Fibroblast of villous mesenchyme (primary cell): ENCODE data around the gene PITX1. TPM values are rescaled to one million over a fixed set of nuclear protein-coding genes. Genes with fewer than 3 reads are reported as not detected.

Experiments used
- DNase-seq: peaks from one replicate; pipeline ENCODE4 v3.0.0-alpha.2; 2010; ENCODE audit warnings: low read depth
- H3K4me3 ChIP-seq: 2 replicates; pipeline ENCODE4 v1.5.1; 2011; ENCODE audit warnings: low read depth, mild to moderate bottlenecking, low read length
- total RNA-seq: library from RNA; depleted of rRNA; stranded (reverse); fragments of >200 nt; gene quantifications from 2 replicates; pipeline ENCODE4 v1.2.3, GENCODE V29; 2012
- TF ChIP-seq, protein P1 (sequence below): IDR thresholded peaks from 2 replicates; pipeline ENCODE4 v1.5.1; 2012; ENCODE audit warnings: low read depth, mild to moderate bottlenecking, low read length; ENCODE audit not compliant: insufficient read depth

The PITX1 gene
- total RNA-seq, 1 donor: 19.9 TPM

DNA sequence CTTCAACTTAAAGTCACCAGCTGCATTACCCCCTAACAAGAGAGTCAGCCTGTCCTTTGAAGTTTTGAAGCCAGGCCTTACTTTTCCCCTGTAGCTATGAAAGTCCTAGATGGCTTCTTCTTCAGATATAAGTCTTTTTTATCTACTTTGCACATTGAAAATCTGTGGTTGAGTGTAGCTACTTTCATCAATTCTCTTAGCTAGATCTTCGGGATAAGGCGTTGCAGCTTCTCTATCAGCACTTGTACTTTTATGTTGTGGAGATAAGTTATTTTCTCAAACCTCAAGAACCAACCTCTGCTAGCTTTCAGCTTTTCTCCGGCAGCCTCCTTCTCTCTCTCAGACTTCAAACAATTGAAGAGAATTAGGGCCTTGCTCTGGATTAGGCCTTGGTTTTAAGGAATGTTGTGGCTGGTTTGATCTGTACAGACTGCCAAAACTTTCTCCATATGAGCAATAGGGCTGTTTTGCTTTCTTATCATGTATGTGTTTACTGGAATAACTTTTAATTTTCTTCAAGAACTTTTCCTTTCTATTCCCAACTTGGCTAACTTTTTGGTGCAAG, 44.7 kb downstream of the PITX1 start:
- TF ChIP-seq, protein P1, sequence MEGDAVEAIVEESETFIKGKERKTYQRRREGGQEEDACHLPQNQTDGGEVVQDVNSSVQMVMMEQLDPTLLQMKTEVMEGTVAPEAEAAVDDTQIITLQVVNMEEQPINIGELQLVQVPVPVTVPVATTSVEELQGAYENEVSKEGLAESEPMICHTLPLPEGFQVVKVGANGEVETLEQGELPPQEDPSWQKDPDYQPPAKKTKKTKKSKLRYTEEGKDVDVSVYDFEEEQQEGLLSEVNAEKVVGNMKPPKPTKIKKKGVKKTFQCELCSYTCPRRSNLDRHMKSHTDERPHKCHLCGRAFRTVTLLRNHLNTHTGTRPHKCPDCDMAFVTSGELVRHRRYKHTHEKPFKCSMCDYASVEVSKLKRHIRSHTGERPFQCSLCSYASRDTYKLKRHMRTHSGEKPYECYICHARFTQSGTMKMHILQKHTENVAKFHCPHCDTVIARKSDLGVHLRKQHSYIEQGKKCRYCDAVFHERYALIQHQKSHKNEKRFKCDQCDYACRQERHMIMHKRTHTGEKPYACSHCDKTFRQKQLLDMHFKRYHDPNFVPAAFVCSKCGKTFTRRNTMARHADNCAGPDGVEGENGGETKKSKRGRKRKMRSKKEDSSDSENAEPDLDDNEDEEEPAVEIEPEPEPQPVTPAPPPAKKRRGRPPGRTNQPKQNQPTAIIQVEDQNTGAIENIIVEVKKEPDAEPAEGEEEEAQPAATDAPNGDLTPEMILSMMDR: no peak
- DNase-seq: peak; percentile 61
- no peak overlapping the region for H3K4me3 ChIP-seq

DNA sequence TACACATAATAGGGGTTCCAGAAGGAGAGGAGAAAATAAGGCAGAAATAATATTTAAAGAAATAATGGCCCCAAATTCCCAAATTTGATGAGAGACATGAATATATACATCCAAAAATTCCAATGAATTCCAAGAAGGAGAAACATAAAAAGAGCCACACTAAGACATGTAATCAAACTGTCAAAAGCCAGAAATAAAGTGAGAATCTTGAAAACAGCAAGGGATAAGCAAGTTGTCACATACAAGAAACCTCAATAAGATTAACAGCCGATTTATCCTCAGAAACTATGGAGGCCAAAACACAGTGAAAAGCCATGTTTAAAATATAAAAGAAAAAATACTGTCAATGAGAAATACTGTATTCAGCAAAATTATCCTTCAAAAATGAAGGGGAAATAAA, 51.8 kb downstream of the PITX1 start:
- TF ChIP-seq, protein P1: no peak
- DNase-seq: no peak
- H3K4me3 ChIP-seq: no peak overlapping the region

- TF ChIP-seq, protein P1: no peak
- H3K4me3 ChIP-seq: no peak overlapping the region
- no peak for DNase-seq
Observed at GRCh38 chr5:134979416-134979815, 54.6 kb downstream of the PITX1 start.

Other genes starting within 250 kb of the PITX1 start
- 46.4 and 59.6 TPM in 2 replicates for gene C5orf24, start 188.3 kb downstream of the PITX1 start, total RNA-seq
- gene TXNDC15, start 159.9 kb downstream of the PITX1 start, total RNA-seq: 138 and 141 TPM in 2 replicates
- 4.5 and 4.7 TPM in 2 replicates for gene PCBD2, start 129.1 kb downstream of the PITX1 start, total RNA-seq
- gene CATSPER3, start 66.3 kb downstream of the PITX1 start, total RNA-seq: under 0.01 TPM in 1 of 2 replicates, not detected in the other